WTC11 (cell line): Measurements from ENCODE around the gene NDRG2. TPM values are rescaled to one million over a fixed set of nuclear protein-coding genes. Genes with fewer than 3 reads are reported as not detected.

ENCODE experiments used
- ATAC-seq: fragments of 200-7000 bp; cut with Tn5 transposase; 2 replicates; pipeline ENCODE4 v1.10.0; 2021; ENCODE audit warnings: mild to moderate bottlenecking, moderate library complexity
- CTCF ChIA-PET: fragments of 300-600 bp; sonication (Branson Sonifier 250); formaldehyde crosslinking; loops from one replicate; lab custom pipeline; 2021; ENCODE audit warnings: antibody characterized with exemption; lab: Charles Lee
- POLR2A ChIA-PET: fragments of 350-600 bp; sonication (Branson Sonifier 250); formaldehyde crosslinking; loops from one replicate; lab custom pipeline; 2021; ENCODE audit warnings: antibody characterized with exemption; lab: Charles Lee
- DNase-seq: peaks from one replicate; pipeline ENCODE4 v3.0.0; 2021; ENCODE audit warnings: low spot score
- H3K27ac Mint-ChIP-seq: 2 replicates; pipeline ENCODE4 v1.8.0; 2021; ENCODE audit warnings: mixed read lengths
- H3K27me3 Mint-ChIP-seq: 2 replicates; pipeline ENCODE4 v1.8.0; 2021; ENCODE audit warnings: low read depth, mild to moderate bottlenecking, moderate library complexity, mixed read lengths
- H3K36me3 Mint-ChIP-seq: 2 replicates; pipeline ENCODE4 v1.8.0; 2021; ENCODE audit warnings: mixed read lengths
- H3K4me1 Mint-ChIP-seq: 2 replicates; pipeline ENCODE4 v1.8.0; 2022; ENCODE audit warnings: mixed read lengths
- H3K4me3 Mint-ChIP-seq: 2 replicates; pipeline ENCODE4 v1.8.0; 2021; ENCODE audit warnings: mild to moderate bottlenecking, moderate library complexity, mixed read lengths
- H3K9me3 Mint-ChIP-seq: 2 replicates; pipeline ENCODE4 v1.8.0; 2021; ENCODE audit warnings: mixed read lengths
- ATF3 ChIP-seq: sonication (generic); formaldehyde crosslinking; conservative IDR thresholded peaks from 2 replicates; pipeline ENCODE4 v1.8.1; 2022; ENCODE audit warnings: mild to moderate bottlenecking, missing genetic modification reagents
- CREB1 ChIP-seq: sonication (generic); formaldehyde crosslinking; IDR thresholded peaks from 2 replicates; pipeline ENCODE4 v1.8.0; 2023; ENCODE audit warnings: mild to moderate bottlenecking, missing genetic modification reagents
- CTCF ChIP-seq: fragments of 200-600 bp; IDR thresholded peaks from 2 replicates; pipeline ENCODE4 v1.8.0; 2022; ENCODE audit warnings: antibody characterized with exemption
- ETV6 ChIP-seq: sonication (generic); formaldehyde crosslinking; IDR thresholded peaks from 2 replicates; pipeline ENCODE4 v1.8.1; 2022; ENCODE audit warnings: mild to moderate bottlenecking, missing genetic modification reagents
- FOXP4 ChIP-seq: sonication (generic); formaldehyde crosslinking; IDR thresholded peaks from 2 replicates; pipeline ENCODE4 v1.8.0; 2022; ENCODE audit warnings: mild to moderate bottlenecking, missing genetic modification reagents
- GTF2I ChIP-seq: fragments of 250-450 bp; sonication (Bioruptor Pico); conservative IDR thresholded peaks from 2 replicates; pipeline ENCODE4 v1.4.0; 2021; ENCODE audit warnings: mild to moderate bottlenecking
- HMGA2 ChIP-seq: fragments of 250-450 bp; sonication (Bioruptor Pico); IDR thresholded peaks from 2 replicates; pipeline ENCODE4 v1.4.0; 2021; ENCODE audit warnings: mild to moderate bottlenecking, moderate library complexity
- MYBL2 ChIP-seq: sonication (generic); formaldehyde crosslinking; IDR thresholded peaks from 2 replicates; pipeline ENCODE4 v1.8.1; 2023; ENCODE audit warnings: mild to moderate bottlenecking, moderate library complexity, missing genetic modification reagents
- NFATC4 ChIP-seq: fragments of 250-450 bp; sonication (Bioruptor Pico); IDR thresholded peaks from 2 replicates; pipeline ENCODE4 v1.9.0; 2021; ENCODE audit warnings: mild to moderate bottlenecking
- OVOL2 ChIP-seq: fragments of 250-450 bp; sonication (Bioruptor Pico); IDR thresholded peaks from 2 replicates; pipeline ENCODE4 v1.9.0; 2021; ENCODE audit warnings: mild to moderate bottlenecking, borderline replicate concordance
- SOX15 ChIP-seq: fragments of 250-450 bp; sonication (Bioruptor Pico); IDR thresholded peaks from 2 replicates; pipeline ENCODE4 v1.9.0; 2021; ENCODE audit warnings: mild to moderate bottlenecking
- TP53 ChIP-seq: sonication (generic); formaldehyde crosslinking; IDR thresholded peaks from 2 replicates; pipeline ENCODE4 v1.8.1; 2023; ENCODE audit warnings: mild to moderate bottlenecking, missing genetic modification reagents
- ZNF396 ChIP-seq: fragments of 250-450 bp; sonication (Bioruptor Pico); IDR thresholded peaks from 2 replicates; pipeline ENCODE4 v1.8.0; 2021; ENCODE audit warnings: mild to moderate bottlenecking, moderate library complexity, borderline replicate concordance
- total RNA-seq: library from RNA; stranded (reverse); gene quantifications from 3 replicates; pipeline ENCODE4 v1.2.3, GENCODE V29; 2021
- TF ChIP-seq, protein P1 (sequence below): sonication (generic); formaldehyde crosslinking; IDR thresholded peaks from 2 replicates; pipeline ENCODE4 v1.8.1; 2023; ENCODE audit warnings: mild to moderate bottlenecking, moderate library complexity, missing genetic modification reagents
- TF ChIP-seq, protein P2 (sequence below): sonication (generic); formaldehyde crosslinking; IDR thresholded peaks from 2 replicates; pipeline ENCODE4 v1.8.0; 2022; ENCODE audit warnings: mild to moderate bottlenecking, missing genetic modification reagents

NDRG2 gene
- total RNA-seq, 1 experiment from 2014 or later: 32.2 TPM

GRCh38 chr14:21019366-21019765 is 5.5 kb downstream of the NDRG2 start (continued):
- TF ChIP-seq CTCF (no peak), OVOL2 (no peak), ATF3 (CRISPR knock-in tag) (no peak), ETV6 (no peak)

DNA sequence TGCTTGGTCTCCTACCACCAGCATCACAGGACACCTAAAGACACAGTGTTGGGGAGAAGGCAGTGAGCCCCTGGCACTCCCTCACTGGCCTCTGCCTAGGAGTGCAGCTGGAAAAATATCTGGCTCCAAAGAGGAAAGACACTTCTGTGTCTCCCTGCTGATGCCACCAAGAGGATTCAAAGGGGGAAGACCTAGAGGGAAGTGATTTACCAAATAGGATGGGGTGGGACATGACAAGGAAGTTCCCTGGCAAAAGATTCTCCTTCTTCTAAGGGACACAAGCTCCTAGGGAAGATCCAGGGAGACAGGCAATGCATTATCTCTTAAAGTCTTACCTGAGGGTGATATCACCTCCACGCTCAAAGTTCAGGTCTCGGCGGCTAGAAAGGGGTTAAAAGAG is 6.1 kb downstream of the NDRG2 start:
- POLR2A ChIA-PET: no interaction called here
- no peak for ATAC-seq
- TF ChIP-seq SOX15 (CRISPR knock-in tag) (no peak), TP53 (no peak), FOXP4 (CRISPR knock-in tag) (no peak), ZNF396 (CRISPR knock-in tag) (no peak)
- TF ChIP-seq, protein P1, sequence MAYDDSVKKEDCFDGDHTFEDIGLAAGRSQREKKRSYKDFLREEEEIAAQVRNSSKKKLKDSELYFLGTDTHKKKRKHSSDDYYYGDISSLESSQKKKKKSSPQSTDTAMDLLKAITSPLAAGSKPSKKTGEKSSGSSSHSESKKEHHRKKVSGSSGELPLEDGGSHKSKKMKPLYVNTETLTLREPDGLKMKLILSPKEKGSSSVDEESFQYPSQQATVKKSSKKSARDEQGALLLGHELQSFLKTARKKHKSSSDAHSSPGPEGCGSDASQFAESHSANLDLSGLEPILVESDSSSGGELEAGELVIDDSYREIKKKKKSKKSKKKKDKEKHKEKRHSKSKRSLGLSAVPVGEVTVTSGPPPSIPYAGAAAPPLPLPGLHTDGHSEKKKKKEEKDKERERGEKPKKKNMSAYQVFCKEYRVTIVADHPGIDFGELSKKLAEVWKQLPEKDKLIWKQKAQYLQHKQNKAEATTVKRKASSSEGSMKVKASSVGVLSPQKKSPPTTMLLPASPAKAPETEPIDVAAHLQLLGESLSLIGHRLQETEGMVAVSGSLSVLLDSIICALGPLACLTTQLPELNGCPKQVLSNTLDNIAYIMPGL (CRISPR knock-in tag): no peak
- TF ChIP-seq, protein P2, sequence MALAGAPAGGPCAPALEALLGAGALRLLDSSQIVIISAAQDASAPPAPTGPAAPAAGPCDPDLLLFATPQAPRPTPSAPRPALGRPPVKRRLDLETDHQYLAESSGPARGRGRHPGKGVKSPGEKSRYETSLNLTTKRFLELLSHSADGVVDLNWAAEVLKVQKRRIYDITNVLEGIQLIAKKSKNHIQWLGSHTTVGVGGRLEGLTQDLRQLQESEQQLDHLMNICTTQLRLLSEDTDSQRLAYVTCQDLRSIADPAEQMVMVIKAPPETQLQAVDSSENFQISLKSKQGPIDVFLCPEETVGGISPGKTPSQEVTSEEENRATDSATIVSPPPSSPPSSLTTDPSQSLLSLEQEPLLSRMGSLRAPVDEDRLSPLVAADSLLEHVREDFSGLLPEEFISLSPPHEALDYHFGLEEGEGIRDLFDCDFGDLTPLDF (CRISPR knock-in tag): no peak
- no peaks in the 10 kb centered on the region for H3K9me3 Mint-ChIP-seq
- no peak overlapping the region for H3K27ac Mint-ChIP-seq
- CTCF ChIA-PET: interaction anchor here (1.3 to 9.1 kb wide), 3 partner anchors 23 to 71 kb away, joined by 3 to 670 read pairs (median 5); partner anchors contain the start of gene RNASE7
- peaks cover 6% of the 10 kb centered on the region; the same call in 1 of the 2 replicates for H3K36me3 Mint-ChIP-seq
- peaks cover 26% of the 10 kb centered on the region for H3K4me1 Mint-ChIP-seq
- no peak overlapping the region for H3K4me3 Mint-ChIP-seq
- no peak for DNase-seq
- H3K27me3 Mint-ChIP-seq: peaks cover 18% of the 10 kb centered on the region

- no peak overlapping the region for H3K4me3 Mint-ChIP-seq
- no peak for DNase-seq
- peaks cover 22% of the 10 kb centered on the region for H3K4me1 Mint-ChIP-seq
- CTCF ChIA-PET: interaction anchor here (0.9 to 9.1 kb wide), 4 partner anchors 18 to 72 kb away, joined by 3 to 670 read pairs (median 4); partner anchors contain the start of gene RNASE7
- peaks cover 6% of the 10 kb centered on the region; the same call in 1 of the 2 replicates for H3K36me3 Mint-ChIP-seq
- H3K9me3 Mint-ChIP-seq: no peaks in the 10 kb centered on the region
- no peak for TF ChIP-seq CREB1 (CRISPR knock-in tag)
- no peak for TF ChIP-seq GTF2I (CRISPR knock-in tag)
- no peak for TF ChIP-seq NFATC4 (CRISPR knock-in tag)
- no peak for TF ChIP-seq SOX15 (CRISPR knock-in tag)
- TF ChIP-seq MYBL2 (CRISPR knock-in tag): no peak
- no peak for TF ChIP-seq HMGA2 (CRISPR knock-in tag)
- TF ChIP-seq, all 79 proteins: peak for 0
- Mint-ChIP-seq H3K27ac (no peak overlapping the region), H3K27me3 (peaks cover 13% of the 10 kb centered on the region)
- ATAC-seq: no peak
- POLR2A ChIA-PET: no interaction called here
These were observed 6.6 kb downstream of the NDRG2 start for GRCh38 chr14:21018286-21018685.
